Calu3 (cell line): Measurements from ENCODE around the gene BRD3OS. TPM values are rescaled to one million over a fixed set of nuclear protein-coding genes. Genes with fewer than 3 reads are reported as not detected.

Source experiments
- BruUV-seq: library from RNA; stranded (reverse); fragments of 400-500 nt; replicated peaks from 2 replicates; lab custom pipeline; 2021; lab: Mats Ljungman, UMichigan
- CTCF ChIA-PET: fragments of 300-600 bp; sonication (Branson Sonifier 250); formaldehyde crosslinking; loops from one replicate; lab custom pipeline; 2022; ENCODE audit warnings: antibody characterized with exemption; lab: Charles Lee
- DNase-seq: peaks from one replicate; pipeline ENCODE4 v3.0.0; 2022
- H3K27ac Mint-ChIP-seq: one replicate; pipeline ENCODE4 v1.8.0; 2022; ENCODE audit warnings: mixed read lengths; ENCODE audit not compliant: unreplicated experiment
- H3K27me3 Mint-ChIP-seq: one replicate; pipeline ENCODE4 v1.8.0; 2022; ENCODE audit warnings: mixed read lengths; ENCODE audit not compliant: unreplicated experiment
- H3K36me3 Mint-ChIP-seq: one replicate; pipeline ENCODE4 v1.8.0; 2022; ENCODE audit warnings: mild to moderate bottlenecking, moderate library complexity, mixed read lengths; ENCODE audit not compliant: insufficient read depth, unreplicated experiment
- H3K4me1 Mint-ChIP-seq: one replicate; pipeline ENCODE4 v1.8.0; 2022; ENCODE audit warnings: mild to moderate bottlenecking, low read depth, mixed read lengths; ENCODE audit not compliant: unreplicated experiment
- H3K4me3 Mint-ChIP-seq: one replicate; pipeline ENCODE4 v1.8.0; 2022; ENCODE audit warnings: mild to moderate bottlenecking, low read depth, moderate library complexity, mixed read lengths; ENCODE audit not compliant: unreplicated experiment
- H3K9me3 Mint-ChIP-seq: one replicate; pipeline ENCODE4 v1.8.0; 2022; ENCODE audit warnings: low read depth, mixed read lengths; ENCODE audit not compliant: unreplicated experiment
- CTCF ChIP-seq: fragments of 200-600 bp; IDR thresholded peaks from one replicate; pipeline ENCODE4 v1.8.0; 2022; ENCODE audit warnings: antibody characterized with exemption; ENCODE audit not compliant: unreplicated experiment
- intact Hi-C: fragments of 100-400 bp; cut with micrococcal nuclease; formaldehyde crosslinking; loops from one replicate; pipeline ENCODE4 v1.10.0; 2022; ENCODE audit not compliant: unreplicated experiment
- total RNA-seq: library from RNA; stranded (reverse); gene quantifications from 2 replicates; pipeline ENCODE4 v1.2.3, GENCODE V29; 2022

The BRD3OS gene
- total RNA-seq, 1 experiment from 2014 or later: 10.5 TPM

GRCh38 chr9:134050726-134051125 lies 25.4 kb downstream of the BRD3OS start:
- no peaks in the 10 kb centered on the region for H3K4me1 Mint-ChIP-seq
- H3K36me3 Mint-ChIP-seq: peaks cover 28% of the 10 kb centered on the region
- H3K27ac Mint-ChIP-seq: no peak overlapping the region
- BruUV-seq: no TSS peak
- CTCF ChIA-PET: no interaction called here
- intact Hi-C loops: no loop called here
- H3K27me3 Mint-ChIP-seq: no peaks in the 10 kb centered on the region
- no peak for DNase-seq
- no peak overlapping the region for H3K4me3 Mint-ChIP-seq
- H3K9me3 Mint-ChIP-seq: no peaks in the 10 kb centered on the region
- no peak for TF ChIP-seq CTCF

- H3K27ac Mint-ChIP-seq: no peak overlapping the region
These were observed 26.0 kb downstream of the BRD3OS start for GRCh38 chr9:134051319-134051718.

DNA sequence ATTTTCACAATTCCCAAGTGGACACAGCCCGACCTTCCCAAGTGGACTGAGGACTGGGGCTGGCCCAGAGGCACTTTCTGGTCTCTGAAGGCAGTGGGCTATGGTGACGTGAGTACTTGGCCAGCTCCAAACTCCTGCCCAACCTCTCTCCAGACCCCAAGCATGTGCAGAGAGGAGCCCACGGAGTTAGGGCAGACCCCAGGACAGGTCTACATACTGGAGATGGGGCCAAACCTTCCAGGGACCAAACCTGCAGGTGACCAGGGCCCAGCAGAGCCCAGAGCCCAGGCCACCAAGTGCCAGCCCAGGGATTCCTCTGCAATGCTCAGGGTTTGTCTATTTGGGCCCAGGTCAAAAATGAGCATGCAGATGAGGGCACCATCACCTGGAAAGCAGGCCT lies 27.2 kb downstream of the BRD3OS start:
- Mint-ChIP-seq H3K4me3 (no peak overlapping the region), H3K4me1 (peaks cover 14% of the 10 kb centered on the region), H3K27ac (no peak overlapping the region), H3K27me3 (no peaks in the 10 kb centered on the region), H3K36me3 (peaks cover 23% of the 10 kb centered on the region), H3K9me3 (no peaks in the 10 kb centered on the region)
- intact Hi-C loops: no loop called here
- CTCF ChIA-PET: no interaction called here
- DNase-seq: no peak
- no peak for TF ChIP-seq CTCF
- no TSS peak for BruUV-seq

More at GRCh38 chr9:134051319-134051718, 26.0 kb downstream of the BRD3OS start:
- intact Hi-C loops: no loop called here
- DNase-seq: no peak
- peaks cover 28% of the 10 kb centered on the region for H3K36me3 Mint-ChIP-seq
- H3K27me3 Mint-ChIP-seq: no peaks in the 10 kb centered on the region
- TF ChIP-seq CTCF: no peak
- no peak overlapping the region for H3K4me3 Mint-ChIP-seq
- CTCF ChIA-PET: no interaction called here
- no TSS peak for BruUV-seq
- H3K9me3 Mint-ChIP-seq: no peaks in the 10 kb centered on the region
- peaks cover 5% of the 10 kb centered on the region for H3K4me1 Mint-ChIP-seq

GRCh38 chr9:134052941-134053340 lies 27.7 kb downstream of the BRD3OS start:
- peaks cover 19% of the 10 kb centered on the region for H3K36me3 Mint-ChIP-seq
- no peak overlapping the region for H3K4me3 Mint-ChIP-seq
- CTCF ChIA-PET: no interaction called here
- no TSS peak for BruUV-seq
- H3K27me3 Mint-ChIP-seq: no peaks in the 10 kb centered on the region
- peaks cover 14% of the 10 kb centered on the region for H3K4me1 Mint-ChIP-seq
- DNase-seq: no peak
- no peaks in the 10 kb centered on the region for H3K9me3 Mint-ChIP-seq
- no peak for TF ChIP-seq CTCF
- H3K27ac Mint-ChIP-seq: no peak overlapping the region
- intact Hi-C loops: no loop called here
